NCI-H524 treated with DMSO at 0.1 percent for 48 hours (cell line): ENCODE data around the gene PLIN4.

Experiments
- DNase-seq: peaks from one replicate; lab custom pipeline; 2025; lab: John Stamatoyannopoulos, UW

The PLIN4 gene

DNA sequence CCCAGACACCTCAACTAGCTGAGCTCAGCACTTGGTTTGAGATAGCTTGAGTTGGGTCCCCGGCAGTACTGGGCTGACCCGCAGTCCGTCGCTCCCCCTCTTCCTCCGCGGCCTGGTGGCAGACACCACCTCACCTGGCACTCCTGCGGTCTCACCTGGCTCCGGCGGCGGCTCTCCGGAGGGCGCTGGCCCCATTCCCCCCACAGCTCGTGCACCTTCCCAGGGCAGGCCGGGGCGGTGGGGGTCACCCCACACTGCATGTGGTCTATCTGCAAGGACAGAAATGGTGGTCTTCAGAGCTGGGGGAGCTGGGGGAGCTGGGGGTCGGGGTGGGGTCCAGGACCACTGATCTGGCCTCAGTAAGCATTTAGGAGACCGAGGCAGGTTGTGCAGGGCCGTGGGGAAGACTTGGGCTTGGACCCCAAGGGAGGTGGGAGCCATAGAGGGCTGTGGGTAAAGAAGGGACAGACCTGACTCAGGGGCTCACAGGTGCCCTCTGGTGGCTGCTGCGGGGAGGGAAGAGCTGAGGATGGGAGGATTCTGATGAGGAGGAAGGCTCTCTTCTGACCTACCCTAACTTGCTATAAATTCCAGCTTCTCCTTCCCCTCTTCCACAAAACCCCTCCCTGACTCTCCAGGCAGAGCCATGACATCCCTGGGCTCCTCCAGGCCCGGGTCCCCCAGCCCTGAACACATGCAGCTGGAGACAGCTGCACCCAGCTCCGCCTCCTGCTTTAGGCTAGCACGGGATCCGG lies 6.7 kb upstream of the PLIN4 start:
- DNase-seq, result no peak

DNA sequence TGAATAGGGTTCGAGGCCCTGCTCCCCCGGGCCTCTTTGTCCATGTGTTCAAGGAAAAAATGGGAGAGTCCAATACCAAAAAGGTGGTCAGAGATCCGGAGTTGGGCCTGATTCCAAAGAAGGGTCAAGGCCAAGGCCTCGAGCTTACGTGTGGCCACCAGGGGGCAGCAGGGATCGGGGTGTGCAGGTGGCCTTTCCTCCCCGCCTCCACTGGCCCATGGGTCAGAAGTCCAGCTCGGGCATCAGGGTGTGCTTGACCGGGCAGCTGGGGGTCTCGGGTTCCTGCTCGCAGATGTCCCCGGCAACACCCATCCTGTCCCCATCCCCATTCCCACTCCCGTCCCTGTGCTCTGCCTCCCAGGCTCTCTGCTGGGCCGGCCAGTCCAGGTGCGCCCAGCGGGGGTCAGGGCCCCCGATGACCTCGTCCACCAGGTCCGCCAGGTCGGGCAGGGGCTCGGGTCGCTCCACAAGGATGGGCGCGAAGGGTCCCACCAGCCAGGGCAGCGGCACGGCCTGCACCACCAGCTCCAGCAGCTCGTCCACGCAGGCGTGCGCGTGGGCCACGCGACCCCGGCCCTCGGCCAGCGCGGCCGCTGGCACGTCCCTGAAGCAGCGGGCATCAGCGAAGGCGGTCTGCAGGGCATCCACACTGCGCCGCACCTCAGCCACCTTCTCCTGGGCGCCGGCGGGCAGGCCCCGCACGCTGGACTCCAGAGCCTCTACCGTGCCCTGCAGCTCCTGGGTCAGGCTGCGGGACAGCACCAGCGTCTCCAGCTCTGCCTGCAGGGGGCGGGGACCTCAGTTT lies 5.2 kb upstream of the PLIN4 start:
- DNase-seq, result no peak

DNA sequence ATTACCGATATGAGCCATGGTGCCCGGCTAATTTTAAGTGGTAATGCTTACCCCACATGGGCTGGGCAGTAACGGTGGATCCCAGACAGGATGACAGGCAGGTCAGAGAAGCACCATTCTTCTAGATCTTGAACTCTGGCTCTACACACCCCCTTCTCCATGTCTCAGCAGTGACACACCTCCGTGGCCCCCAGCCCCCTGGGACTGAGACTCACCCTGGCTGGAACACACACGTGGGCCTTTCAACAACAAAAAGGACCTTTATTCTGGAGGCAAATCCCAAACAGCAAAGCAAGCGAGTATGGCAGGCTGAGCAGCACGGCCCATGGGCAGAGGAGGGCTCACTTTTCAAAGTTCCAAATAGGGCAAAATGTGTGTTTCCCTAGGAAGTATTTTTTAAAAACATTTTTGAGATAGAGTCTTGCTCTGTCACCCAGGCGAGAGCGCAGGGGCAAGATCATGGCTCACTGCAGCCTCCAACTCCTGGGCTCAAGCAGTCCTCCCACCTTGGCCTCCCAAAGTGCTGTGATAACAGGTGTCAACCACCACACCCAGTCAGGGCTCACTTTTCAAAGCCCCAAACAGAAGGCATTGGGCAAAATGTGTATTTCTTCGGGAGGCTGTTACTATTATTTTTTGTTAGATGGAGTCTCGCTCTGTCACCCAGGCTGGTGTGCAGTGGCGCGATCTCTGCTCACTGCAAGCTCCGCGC lies 4.2 kb upstream of the PLIN4 start:
- DNase-seq, result no peak

DNA sequence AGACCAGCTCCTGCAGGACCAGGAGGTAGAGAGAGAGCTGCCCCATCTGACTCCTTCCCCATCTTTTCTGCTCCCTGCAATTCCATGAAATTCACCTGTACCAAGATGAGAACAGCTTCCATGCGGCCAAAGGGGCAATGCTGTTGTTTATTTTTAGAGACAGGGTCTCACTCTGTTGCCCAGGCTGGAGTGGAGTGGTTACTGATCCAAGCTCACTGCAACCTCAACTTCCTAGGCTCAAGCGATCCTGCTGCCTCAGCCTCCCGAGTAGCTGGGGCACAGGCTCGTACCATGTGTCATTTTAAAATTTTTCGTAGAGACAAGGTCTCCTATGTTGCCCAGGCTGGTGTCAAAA lies 3.6 kb upstream of the PLIN4 start:
- no peak for DNase-seq

DNA sequence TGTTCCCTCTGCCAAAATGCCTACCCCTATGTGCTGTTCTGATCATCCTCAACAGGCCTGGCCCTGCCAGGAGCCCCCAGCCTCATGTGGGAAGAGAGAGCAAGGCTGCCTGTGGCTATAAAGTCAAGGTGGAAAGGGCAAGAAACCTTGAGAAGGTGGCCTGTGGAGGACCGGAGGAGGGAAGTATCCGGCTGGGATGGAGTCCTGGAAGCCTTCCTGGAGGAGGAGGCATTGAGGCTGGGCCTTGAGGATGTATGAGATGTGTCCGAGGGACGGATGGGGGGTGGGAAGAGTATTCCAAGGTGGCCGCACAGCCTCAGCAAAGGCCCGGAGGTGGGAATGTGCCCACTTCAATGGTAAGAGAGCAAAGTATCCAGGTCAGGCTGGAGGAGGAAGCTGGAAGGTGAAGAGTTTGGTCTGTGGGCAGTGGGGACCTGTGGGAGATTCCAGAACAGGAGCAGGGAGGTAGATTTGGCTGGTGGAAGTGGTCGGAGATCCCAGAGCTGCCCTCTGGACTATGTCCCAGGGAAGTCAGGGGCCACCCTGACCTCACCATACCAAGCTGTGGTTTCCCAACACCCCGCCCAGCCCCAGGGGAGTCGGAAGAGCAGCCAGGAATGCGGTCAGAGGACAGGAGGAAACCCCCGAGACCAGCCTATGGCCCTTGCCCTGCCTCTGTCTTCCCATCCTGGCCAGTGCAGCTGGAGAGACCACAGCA lies 3.0 kb upstream of the PLIN4 start:
- DNase-seq, result no peak

DNA sequence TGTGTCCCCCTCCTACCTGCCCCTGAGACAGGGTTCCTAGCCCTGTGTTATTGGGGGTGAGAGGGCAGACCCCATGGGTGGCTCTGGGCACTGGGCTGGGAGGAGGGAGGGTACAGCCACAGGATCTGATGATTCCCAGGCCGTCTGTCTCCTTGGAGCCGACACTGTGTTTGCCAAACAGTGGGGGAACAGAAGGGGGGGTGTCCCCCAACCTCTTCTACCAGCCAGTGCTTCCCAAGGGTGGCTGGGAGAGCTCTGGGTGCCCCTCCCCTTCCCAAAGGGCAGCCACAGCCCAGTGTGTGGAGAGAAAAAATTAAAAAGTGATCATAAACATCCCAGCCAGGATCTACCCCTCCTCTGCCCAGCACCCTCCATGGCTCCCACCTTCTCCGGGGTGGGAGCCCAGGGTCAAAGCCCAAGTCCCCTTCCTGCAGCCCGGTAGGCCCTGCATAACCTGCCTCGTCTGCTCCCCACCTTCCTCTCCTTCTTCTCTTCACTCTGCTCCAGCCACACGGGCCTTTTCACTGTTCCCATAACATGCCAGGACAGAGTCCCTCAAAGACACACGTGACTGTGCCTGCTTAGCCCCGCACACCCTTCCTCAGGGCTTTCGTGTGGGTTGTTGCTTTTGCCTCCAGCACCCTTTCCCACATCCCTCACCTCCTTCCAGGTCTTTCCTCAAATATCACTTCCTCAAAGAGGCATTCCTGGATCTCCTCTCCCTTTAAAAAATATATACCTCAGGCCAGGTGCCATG lies 1.4 kb upstream of the PLIN4 start:
- DNase-seq, result no peak

DNA sequence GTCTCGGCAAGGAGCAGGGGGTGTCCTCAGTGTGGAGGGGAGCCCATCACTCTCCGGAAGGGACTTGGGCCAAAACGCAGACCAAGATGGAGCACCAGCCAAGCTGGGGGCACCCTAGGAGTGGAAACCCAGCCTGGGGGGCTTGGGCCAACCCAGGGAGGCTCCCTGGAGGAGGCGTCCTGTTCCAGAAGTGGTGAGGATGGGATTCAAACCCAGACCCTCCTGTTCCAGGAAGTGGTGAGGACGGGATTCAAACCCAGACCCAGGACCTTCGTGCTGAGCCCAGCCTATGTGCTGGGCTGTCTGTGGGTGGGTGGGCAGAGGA lies 848 bp upstream of the PLIN4 start:
- DNase-seq, result no peak

DNA sequence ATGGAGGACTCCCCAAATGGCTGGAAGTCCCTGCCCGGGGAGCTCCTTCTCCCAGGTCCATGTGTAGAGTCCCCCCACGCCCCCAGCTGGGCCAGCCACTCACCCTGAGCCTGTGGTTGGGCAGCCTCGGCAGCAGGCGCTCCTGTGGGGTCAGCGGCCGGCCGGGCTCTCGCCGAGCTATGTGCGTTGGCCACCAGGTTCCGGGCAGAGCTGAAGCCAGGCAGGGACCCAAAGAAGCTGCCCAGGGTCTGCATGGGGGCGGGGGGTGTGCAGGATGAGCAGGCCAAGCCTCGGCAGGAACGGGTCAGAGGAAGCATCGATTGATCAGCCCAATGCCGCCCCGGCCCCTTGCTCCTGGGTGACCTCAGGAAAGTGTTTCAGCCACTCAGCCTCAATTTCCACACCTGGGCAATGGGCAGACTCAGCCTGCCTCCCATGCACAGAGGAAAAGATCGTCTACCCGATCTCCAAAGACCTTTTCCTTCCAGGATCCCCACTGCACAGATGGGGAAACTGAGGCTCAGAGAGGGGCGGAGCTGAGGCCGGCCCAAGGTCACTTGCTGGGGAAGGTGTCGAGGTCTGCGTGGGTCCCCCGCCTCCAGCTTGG lies 732 bp downstream of the PLIN4 start:
- DNase-seq, result no peak

DNA sequence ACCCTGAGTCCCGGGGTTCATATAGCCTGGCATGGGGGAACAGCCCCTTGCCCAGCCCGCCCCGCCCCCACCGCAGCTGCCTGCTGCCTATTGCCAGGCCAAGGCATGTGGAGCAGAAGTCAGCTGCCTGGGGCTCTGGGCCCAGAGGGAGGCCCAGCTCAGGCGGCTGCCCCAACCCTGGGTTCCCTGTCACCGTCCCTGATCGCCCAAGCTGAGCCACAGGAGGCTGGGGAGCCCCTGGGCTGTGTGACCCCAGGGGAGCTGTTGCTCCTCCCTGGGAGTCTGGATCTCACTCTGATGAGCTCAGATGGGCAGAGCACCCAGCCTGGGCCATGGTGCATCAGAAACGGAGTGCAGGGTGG lies 1.4 kb downstream of the PLIN4 start:
- DNase-seq, result no peak

DNA sequence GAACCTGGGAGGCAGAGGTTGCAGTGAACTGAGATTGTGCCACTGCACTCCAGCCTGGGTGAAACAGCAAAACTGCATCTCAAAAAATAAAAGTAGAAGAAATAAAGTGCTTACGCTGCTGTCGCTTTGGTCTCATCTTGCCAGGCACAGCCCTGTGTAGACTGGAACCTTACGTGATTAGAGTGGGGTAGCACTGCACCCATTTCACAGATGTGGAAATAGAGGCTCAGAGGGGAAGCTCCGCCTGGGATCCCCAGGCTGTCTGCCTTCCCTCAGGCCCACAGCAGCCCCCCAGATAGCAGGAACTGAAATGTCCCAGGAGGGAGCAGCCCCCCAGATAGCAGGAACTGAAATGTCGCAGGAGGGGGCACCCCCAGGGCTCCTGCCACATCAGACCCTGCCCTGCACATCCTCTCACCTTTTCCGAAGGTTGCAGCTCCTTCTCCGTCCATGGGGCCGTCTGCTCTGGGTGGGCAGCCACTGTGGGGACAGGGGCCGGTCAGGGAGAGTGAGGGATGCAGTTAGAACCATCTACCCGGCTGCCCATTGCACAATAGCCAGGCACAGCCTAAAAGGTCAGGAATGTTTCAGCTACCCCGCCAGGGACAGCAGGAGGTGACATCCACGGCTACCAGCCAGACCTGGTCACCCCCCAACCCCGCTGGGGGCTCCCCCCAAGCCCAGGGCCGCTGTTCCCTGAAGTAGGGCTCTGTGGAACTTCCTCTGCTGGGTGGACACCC lies 1.9 kb downstream of the PLIN4 start:
- no peak for DNase-seq

DNA sequence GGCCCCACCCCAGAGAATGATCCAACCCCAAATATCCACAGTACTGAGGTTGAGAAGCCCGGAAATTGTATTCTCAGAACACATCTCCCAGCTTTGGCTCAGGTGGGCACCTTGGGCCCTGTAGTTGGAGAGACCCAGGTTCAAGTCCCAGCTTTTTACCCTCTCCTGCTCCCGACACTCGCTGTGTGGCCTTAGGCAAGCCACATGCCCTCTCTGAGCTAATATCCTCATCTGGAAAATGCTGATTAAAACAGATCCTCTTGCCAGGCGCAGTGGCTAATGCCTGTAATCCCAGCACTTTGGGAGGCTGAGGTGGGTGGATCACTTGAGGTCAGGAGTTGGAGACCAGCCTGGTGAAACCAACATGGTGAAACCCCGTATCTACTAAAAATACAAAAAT lies 2.6 kb downstream of the PLIN4 start:
- DNase-seq, result no peak

DNA sequence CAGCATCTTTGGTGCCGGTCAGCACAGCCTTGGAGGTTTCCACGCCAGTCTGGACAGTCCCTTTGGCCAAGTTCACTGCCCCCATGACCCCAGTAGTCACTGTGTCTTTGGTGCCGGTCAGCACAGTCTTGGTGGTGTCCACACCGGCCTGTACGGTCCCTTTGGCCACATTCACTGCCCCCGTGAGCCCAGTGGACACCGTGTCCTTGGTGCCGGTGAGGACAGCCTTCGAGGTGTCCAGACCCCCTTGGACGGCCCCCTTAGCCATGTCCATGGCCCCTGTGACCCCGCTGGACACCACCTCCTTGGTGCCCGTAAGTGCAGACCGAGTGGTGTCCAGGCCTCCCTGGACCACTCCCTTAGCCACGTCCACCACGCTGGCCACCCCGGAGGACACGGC lies 5.0 kb downstream of the PLIN4 start:
- DNase-seq, result no peak

DNA sequence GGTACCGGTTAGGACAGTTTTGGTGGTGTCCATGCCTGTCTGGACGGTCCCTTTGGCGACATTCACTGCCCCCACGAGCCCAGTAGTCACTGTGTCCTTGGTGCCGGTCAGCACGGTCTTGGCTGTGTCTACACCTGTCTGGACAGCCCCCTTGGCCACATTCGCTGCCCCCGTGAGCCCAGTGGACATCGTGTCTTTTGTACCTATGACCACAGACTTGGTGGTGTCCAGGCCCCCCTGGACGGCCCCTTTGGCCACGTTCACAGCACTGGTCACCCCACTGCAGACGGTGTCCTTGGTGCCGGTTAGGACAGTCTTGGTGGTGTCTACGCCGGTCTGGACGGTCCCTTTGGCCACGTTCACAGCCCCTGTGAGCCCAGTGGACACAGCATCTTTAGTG lies 6.2 kb downstream of the PLIN4 start:
- DNase-seq, result no peak

DNA sequence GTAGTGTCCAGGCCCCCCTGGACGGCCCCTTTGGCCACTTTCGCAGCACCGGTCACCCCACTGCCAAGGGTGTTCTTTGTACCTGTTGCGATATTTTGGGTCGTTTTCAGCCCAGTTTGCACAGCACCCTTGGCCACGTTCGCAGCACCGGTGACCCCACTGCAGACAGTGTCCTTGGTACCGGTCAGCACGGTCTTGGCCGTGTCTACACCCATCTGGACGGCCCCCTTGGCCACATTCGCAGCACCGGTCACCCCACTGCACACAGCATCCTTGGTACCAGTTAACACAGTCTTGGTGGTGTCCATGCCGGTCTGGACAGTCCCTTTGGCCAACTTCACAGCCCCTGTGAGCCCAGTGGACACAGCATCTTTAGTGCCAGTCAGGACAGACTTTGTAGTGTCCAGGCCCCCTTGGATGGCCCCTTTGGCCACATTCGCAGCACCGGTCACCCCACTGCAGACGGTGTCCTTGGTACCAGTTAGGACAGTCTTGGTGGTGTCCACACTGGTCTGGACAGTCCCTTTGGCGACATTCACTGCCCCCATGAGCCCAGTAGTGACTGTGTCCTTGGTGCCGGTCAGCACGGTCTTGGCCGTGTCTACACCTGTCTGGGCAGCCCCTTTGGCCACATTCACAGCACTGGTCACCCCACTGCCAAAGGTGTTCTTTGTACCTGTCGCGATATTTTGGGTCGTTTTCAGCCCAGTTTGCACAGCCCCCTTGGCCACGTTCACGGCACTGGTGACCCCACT lies 6.8 kb downstream of the PLIN4 start:
- DNase-seq, result no peak

DNA sequence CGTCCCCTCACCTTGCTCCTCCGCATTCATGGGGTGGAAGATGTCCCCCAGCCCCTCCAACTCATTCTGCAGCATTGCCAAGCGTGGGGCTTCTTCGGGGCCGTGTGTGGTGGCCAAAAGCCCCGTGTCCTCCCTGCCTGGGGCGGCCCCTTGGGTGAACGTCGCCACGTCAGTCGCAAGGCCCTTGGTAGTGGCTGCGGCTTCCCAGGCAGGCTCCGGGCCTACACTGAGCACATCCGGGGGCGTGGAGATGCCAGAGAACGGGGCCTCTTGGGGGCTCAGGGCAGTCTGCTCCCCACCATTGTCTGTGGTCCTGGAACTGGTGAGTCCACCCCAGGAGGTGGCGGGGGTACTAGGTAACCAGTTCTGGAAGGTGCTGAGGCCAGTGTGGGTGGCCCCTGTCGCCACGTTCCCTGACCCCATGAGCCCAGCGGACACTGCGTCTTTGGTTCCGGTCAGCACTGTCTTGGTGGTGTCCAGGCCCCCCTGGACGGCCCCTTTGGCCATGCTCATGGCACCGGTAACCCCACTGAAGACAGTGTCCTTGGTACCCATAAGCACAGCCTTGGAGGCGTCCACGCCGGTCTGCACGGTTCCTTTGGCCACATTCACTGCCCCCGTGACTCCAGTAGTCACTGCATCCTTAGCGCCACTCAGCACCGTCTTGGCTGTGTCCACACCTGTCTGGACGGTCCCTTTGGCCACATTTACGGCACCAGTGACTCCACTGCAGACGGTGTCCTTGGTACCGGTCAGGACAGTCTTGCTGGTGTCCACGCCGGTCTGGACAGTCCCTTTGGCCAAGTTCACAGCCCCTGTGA lies 7.6 kb downstream of the PLIN4 start:
- DNase-seq, result no peak

DNA sequence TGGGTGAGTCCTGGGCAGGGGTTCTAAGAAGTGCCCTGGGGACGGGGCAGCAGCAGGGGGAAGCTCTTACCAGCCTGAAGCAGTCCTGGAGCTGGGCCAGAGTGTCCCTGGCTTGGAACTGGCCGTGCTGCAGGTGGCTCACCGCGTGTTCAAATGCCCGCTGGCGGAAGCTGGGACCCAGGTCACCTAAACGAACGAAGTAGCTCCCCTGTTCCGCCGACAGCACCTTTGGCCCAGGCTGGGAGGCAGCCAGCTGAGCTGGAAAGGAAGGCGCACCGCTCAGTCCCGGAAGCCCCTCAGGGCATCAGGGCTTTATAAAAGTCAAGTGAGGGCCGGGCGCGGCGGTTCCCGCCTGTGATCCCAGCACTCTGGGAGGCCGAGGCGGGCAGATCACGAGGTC lies 9.6 kb downstream of the PLIN4 start:
- DNase-seq, result no peak

DNA sequence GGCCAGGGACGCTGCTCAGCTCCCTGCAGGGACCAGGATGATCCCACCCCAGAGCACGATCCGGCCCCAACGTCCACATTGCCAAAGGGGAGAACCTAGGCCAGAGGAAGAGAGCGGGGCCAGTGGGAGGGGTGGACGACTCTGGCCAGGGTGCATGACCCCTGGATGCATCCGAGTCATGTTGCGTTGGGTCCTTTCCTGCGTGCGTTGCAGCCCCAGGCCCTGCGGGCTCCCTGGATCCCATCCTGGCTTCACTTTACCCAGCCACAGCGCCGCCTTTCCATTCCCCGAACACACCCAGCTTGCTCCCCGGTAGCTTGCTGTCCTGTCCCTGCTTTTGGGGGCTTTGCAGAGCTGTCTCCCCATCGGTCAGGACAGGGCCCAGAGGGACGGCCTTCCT lies 10.5 kb downstream of the PLIN4 start:
- DNase-seq, result no peak

DNA sequence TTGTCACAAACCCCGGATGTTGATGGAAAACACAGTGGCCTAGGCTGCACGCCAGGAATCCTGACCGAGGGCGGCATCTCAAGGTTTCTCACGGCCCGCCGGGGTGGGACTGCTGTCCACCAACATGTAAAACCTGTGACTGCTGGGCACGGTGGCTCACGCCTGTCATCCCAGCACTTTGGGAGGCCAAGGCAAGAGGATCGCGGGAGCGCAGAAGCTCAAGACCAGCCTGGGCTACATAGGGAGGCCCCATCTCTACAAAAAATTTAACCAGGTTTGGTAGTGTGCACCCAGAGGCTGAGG lies 11.2 kb downstream of the PLIN4 start:
- no peak for DNase-seq

DNA sequence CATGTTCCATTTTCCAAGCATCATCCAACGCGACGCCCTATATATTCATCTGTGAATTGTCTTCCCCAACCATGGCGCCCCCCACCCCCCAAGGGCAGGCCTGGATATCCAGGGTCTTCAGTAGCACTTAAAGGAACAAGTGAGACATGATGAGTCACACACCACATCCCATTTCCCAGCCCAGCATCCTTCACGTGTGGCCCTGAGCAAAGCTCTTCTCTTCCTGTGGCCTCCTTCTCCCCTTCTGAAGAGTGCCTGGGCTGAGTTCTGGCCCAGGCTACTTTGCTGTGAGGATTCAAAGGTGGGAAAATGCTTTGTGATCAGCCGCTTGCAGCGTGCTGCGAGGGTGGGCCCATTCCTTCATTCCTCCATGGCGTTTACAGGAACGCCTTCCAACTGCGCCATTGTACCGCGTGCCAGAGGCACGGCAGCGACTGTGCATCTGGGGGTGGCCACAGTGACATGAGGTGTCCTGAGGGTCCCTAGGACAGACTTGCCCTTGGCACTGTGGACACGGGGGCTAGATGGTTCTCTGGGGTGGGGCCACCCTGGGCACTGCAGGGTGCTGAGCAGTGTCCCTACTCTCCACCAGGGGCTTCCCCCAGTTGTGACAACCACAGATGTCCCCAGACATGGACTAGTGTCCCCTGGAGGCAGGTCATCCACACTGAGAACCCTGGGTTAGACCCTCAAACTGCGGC lies 11.7 kb downstream of the PLIN4 start:
- no peak for DNase-seq
